ENCODE data around the gene STK33. TPM values are rescaled to one million over a fixed set of nuclear protein-coding genes. Genes with fewer than 3 reads are reported as not detected.
A peak's percentile ranks its signal among the peaks of the same experiment; 100 is the strongest.

Gene STK33
- total RNA-seq, 1 donor from 2014 or later: 0.53 TPM

- FAIRE-seq: no peak
- no peak for DNase-seq (ENCODE audit: low read depth)
- H3K27me3 ChIP-seq (ENCODE audit: control insufficient read depth, insufficient read depth, low read length): peaks cover 11% of the 10 kb centered on the region
Observed at GRCh38 chr11:8356721-8357504, 237.1 kb downstream of the STK33 start.

DNA sequence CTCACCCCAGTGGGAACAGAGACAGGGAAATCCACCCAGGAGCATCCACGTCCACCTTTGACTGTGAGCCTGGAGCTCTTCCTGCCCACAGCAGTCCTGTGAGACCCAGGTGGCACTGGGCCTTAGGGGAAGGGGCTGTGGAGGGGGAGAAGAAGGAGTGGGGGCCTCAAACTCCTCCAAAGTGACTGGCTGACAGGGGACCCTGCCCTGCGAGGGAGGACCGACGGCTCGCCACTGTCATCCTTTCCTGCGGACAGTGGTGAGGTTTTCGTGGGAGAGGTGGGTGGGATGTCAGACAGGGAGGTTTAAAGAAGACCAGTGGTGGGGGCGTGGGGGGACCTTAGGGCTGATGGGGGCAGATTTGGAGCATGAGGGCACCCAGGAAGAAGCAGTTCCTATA, 237.8 kb downstream of the STK33 start:
- peaks cover 11% of the 10 kb centered on the region for H3K27me3 ChIP-seq (ENCODE audit: control insufficient read depth, insufficient read depth, low read length)

More at GRCh38 chr11:8356721-8357504, 237.1 kb downstream of the STK33 start:
- Histone ChIP-seq H3K36me3 (ENCODE audit: control insufficient read depth, insufficient read depth, low read length) (no peaks in the 10 kb centered on the region), H3K4me3 (ENCODE audit: low read depth, low read length) (no peak overlapping the region)
- TF ChIP-seq, protein P1, sequence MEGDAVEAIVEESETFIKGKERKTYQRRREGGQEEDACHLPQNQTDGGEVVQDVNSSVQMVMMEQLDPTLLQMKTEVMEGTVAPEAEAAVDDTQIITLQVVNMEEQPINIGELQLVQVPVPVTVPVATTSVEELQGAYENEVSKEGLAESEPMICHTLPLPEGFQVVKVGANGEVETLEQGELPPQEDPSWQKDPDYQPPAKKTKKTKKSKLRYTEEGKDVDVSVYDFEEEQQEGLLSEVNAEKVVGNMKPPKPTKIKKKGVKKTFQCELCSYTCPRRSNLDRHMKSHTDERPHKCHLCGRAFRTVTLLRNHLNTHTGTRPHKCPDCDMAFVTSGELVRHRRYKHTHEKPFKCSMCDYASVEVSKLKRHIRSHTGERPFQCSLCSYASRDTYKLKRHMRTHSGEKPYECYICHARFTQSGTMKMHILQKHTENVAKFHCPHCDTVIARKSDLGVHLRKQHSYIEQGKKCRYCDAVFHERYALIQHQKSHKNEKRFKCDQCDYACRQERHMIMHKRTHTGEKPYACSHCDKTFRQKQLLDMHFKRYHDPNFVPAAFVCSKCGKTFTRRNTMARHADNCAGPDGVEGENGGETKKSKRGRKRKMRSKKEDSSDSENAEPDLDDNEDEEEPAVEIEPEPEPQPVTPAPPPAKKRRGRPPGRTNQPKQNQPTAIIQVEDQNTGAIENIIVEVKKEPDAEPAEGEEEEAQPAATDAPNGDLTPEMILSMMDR (IDR thresholded peaks at IDR 0.05; ENCODE audit: insufficient read depth, low read length, severe bottlenecking): no peak

DNA sequence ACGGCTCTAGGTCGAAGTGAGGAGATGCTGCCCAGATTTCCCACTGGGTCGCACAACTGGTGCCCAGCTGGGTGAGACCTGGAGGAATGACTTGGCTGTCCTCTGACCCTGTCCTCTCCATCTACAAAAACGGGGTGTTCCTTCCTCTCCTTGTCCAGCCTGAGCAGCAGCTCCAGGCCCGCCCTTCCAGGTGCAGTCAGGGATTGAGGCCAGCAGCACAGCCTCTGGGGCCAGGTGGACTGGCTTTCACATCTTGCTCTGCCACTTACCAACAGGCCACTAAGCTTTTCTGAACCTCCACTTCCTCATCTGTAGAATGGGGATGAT, 238.6 kb downstream of the STK33 start:
- H3K27me3 ChIP-seq (ENCODE audit: control insufficient read depth, insufficient read depth, low read length): peaks cover 11% of the 10 kb centered on the region
- DNase-seq (ENCODE audit: low read depth): no peak
- TF ChIP-seq, protein P1 (IDR thresholded peaks at IDR 0.05; ENCODE audit: insufficient read depth, low read length, severe bottlenecking): no peak
- H3K4me3 ChIP-seq (ENCODE audit: low read depth, low read length): no peak overlapping the region
- H3K36me3 ChIP-seq (ENCODE audit: control insufficient read depth, insufficient read depth, low read length): no peaks in the 10 kb centered on the region
- no peak for FAIRE-seq

More for the DNA sequence above, 237.8 kb downstream of the STK33 start:
- TF ChIP-seq, protein P1 (IDR thresholded peaks at IDR 0.05; ENCODE audit: insufficient read depth, low read length, severe bottlenecking): no peak
- DNase-seq (ENCODE audit: low read depth) (no peak), FAIRE-seq (no peak)
- Histone ChIP-seq H3K36me3 (ENCODE audit: control insufficient read depth, insufficient read depth, low read length) (no peaks in the 10 kb centered on the region), H3K4me3 (ENCODE audit: low read depth, low read length) (no peak overlapping the region)

- DNase-seq (ENCODE audit: low read depth) (peak; percentile 21), FAIRE-seq (no peak)
- peaks cover 11% of the 10 kb centered on the region for H3K27me3 ChIP-seq (ENCODE audit: control insufficient read depth, insufficient read depth, low read length)
- no peak overlapping the region for H3K4me3 ChIP-seq (ENCODE audit: low read depth, low read length)
- TF ChIP-seq, protein P1 (IDR thresholded peaks at IDR 0.05; ENCODE audit: insufficient read depth, low read length, severe bottlenecking): peak; percentile 30
- no peaks in the 10 kb centered on the region for H3K36me3 ChIP-seq (ENCODE audit: control insufficient read depth, insufficient read depth, low read length)
Observed at GRCh38 chr11:8354622-8355415, 239.2 kb downstream of the STK33 start.

DNA sequence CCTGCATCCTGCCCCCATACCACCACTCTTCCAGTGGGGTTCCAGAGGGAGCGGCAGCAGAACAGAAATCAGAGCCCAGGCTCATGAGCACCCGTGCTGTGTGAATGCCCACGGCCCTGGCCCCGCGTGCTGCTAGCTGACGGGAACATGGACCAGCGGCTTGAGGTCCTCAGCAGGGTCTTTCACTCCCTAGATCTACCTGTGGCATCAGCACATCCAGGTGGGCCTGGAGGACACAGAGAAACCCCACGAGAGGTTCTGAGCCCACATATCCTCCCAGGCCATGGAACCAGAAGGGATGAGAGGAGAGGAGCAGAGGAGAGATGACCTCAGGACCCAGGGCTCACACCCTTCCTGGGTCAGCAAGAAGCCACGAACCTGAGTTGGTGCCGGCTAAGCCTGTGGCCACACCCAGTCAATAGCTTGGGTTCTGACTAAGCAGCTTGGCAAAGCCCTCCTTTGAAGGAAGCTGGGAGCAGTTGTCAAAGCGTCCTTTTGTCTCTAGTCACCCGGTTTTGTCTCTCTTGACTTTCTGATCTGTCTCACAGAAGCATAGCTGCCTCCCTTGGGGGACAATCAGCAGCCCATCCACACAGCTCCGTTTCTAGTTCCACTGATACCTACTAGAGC, 241.0 kb downstream of the STK33 start:
- peaks cover 11% of the 10 kb centered on the region for H3K27me3 ChIP-seq (ENCODE audit: control insufficient read depth, insufficient read depth, low read length)
- FAIRE-seq (peak; percentile 88), DNase-seq (ENCODE audit: low read depth) (peak; percentile 17)
- H3K4me3 ChIP-seq (ENCODE audit: low read depth, low read length): no peak overlapping the region
- TF ChIP-seq, protein P1 (IDR thresholded peaks at IDR 0.05; ENCODE audit: insufficient read depth, low read length, severe bottlenecking): no peak
- no peaks in the 10 kb centered on the region for H3K36me3 ChIP-seq (ENCODE audit: control insufficient read depth, insufficient read depth, low read length)
